ENCODE measurements around the gene SETDB1.

DNA sequence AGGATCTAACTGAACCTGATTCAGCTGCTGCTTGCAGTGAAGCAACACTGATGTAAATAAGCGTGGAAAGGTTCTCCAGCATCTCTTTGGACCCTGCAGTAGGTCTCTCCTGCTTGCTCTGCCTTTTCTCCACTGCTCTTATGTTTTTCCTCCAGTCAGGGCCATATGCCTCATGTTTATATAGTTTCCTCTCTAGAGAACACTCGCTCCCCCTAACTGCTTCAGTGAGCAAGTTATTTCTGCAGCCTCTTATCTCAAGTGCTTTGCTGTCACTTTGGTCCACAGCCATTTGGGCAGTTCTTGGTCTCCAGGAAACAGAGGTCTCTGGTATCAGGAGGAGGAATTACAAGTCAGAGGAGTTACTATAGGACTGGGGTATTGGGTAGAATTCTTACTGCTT lies 87.4 kb downstream of the SETDB1 start:
- TF ChIP-seq, protein P1, sequence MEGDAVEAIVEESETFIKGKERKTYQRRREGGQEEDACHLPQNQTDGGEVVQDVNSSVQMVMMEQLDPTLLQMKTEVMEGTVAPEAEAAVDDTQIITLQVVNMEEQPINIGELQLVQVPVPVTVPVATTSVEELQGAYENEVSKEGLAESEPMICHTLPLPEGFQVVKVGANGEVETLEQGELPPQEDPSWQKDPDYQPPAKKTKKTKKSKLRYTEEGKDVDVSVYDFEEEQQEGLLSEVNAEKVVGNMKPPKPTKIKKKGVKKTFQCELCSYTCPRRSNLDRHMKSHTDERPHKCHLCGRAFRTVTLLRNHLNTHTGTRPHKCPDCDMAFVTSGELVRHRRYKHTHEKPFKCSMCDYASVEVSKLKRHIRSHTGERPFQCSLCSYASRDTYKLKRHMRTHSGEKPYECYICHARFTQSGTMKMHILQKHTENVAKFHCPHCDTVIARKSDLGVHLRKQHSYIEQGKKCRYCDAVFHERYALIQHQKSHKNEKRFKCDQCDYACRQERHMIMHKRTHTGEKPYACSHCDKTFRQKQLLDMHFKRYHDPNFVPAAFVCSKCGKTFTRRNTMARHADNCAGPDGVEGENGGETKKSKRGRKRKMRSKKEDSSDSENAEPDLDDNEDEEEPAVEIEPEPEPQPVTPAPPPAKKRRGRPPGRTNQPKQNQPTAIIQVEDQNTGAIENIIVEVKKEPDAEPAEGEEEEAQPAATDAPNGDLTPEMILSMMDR (IDR thresholded peaks at IDR 0.05): no peak
- TF ChIP-seq POLR2AphosphoS5 (IDR thresholded peaks at IDR 0.05) (no peak), EP300 (IDR thresholded peaks at IDR 0.05; ENCODE audit: low read depth) (no peak)

Measured in transverse colon (tissue), 4 donors.